ENCODE results near the gene TMEM204. TPM values are rescaled to one million over a fixed set of nuclear protein-coding genes. Genes with fewer than 3 reads are reported as not detected.

TMEM204 gene
- total RNA-seq, 4 donors from 2014 or later = 14.7 to 27.7 (median 22.1) TPM

DNA sequence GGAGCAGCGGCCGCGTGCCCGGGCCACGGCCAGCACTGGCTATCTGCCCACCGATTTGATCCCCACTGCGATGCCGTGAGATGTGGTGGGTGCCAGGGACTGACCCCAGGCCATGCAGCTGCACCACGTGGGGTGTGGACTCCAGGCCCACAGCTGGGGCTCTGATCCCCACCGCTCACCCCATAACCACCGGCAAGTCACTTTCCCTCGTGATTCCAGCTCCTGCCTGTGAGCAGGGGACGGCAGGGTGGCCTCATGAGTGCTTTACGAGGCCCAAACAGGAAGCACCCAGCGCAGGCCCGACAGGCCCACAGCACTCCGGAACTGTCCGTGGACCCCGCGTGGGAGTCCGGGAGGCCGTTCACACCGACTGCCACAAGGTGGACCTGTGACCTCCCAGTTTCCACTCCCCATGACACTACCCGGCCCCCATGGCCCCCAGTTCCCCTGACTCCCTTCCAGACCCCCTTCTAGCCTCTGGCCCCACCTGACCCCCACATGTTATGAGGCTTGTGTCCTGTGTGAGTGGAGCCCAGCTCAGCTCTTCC, 45.3 kb upstream of the TMEM204 start:
- peaks cover 6% of the 10 kb centered on the region in 2 donors for H3K4me1 ChIP-seq
- DNase-seq = no peak
- no peak overlapping the region for H3K4me3 ChIP-seq
- intact Hi-C loops (cut with DNase I; ENCODE audit: low total_unique reads) (no loop called here), in situ Hi-C loops (cut with MboI; ENCODE audit: low sequenced_read_pairs in 4 of 4) (no loop called here)
- ATAC-seq = no peak
- no peak for TF ChIP-seq POLR2A (IDR thresholded peaks at IDR 0.05)
- TF ChIP-seq, protein P1, sequence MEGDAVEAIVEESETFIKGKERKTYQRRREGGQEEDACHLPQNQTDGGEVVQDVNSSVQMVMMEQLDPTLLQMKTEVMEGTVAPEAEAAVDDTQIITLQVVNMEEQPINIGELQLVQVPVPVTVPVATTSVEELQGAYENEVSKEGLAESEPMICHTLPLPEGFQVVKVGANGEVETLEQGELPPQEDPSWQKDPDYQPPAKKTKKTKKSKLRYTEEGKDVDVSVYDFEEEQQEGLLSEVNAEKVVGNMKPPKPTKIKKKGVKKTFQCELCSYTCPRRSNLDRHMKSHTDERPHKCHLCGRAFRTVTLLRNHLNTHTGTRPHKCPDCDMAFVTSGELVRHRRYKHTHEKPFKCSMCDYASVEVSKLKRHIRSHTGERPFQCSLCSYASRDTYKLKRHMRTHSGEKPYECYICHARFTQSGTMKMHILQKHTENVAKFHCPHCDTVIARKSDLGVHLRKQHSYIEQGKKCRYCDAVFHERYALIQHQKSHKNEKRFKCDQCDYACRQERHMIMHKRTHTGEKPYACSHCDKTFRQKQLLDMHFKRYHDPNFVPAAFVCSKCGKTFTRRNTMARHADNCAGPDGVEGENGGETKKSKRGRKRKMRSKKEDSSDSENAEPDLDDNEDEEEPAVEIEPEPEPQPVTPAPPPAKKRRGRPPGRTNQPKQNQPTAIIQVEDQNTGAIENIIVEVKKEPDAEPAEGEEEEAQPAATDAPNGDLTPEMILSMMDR (IDR thresholded peaks at IDR 0.05 in 4 of 5, conservative IDR thresholded peaks at IDR 0.05 in 1 of 5) = no peak
- no peaks in the 10 kb centered on the region for H3K36me3 ChIP-seq
- H3K27me3 ChIP-seq = no peaks in the 10 kb centered on the region
- H3K9me3 ChIP-seq = no peaks in the 10 kb centered on the region
- H3K27ac ChIP-seq = no peak overlapping the region

DNA sequence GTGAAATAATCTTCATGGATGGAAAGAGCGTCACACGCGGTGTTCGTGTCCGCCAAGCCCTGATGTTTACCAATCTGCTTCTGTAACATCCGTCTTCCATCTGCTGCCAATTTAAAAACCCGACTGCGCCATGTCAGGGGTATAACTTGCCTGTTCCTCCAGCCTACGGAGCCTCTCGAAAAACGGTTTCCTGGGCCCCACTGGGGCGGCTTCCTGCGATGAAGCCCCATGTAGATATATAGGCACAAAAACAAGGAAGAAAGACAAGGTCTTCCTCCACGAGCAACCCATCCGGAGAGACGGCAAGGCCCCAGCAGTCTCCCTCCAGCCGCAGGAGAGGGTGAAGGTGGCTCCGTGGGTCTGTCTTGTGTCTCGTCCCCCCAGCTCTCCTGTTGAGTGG, 44.8 kb upstream of the TMEM204 start, which contains the start of gene PTX4:
TSS of gene PTX4 (minus strand) at position 326 of the 400 bp plus-strand sequence. CDS start at position 291, 35 bp downstream.
- in situ Hi-C loops (cut with MboI; ENCODE audit: low sequenced_read_pairs in 4 of 4) = no loop called here
- no peaks in the 10 kb centered on the region for H3K36me3 ChIP-seq
- intact Hi-C loops (cut with DNase I; ENCODE audit: low total_unique reads) = no loop called here
- no peaks in the 10 kb centered on the region for H3K9me3 ChIP-seq
- H3K27ac ChIP-seq = no peak within 1 kb of the TSS
- no peaks in the 10 kb centered on the region for H3K27me3 ChIP-seq
- H3K4me1 ChIP-seq = peaks cover 6% of the 10 kb centered on the region in 2 donors
- DNase-seq (no peak), ATAC-seq (no peak)
- no peak within 1 kb of the TSS for H3K4me3 ChIP-seq
- TF ChIP-seq, protein P1 (IDR thresholded peaks at IDR 0.05 in 4 of 5, conservative IDR thresholded peaks at IDR 0.05 in 1 of 5) = no peak
- no peak for TF ChIP-seq POLR2A (IDR thresholded peaks at IDR 0.05)

DNA sequence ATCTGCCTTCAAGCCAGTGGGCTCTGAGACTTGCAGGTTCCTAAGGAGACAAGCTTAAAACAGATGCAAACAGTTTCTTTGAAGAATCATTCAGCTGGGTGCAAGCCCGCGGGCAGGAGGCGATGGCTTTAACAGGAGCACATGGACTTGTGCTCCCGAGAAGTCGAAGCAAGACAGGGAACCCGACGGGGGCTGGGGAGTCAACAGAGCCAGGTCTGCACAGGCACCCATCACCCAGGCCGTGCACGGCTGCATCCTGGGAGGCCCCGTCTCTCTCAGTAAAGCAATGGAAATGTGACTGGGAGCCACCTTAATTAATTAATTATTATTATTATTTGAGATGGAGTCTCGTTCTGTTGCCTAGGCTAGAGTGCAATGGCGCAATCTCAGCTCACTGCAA, 44.4 kb upstream of the TMEM204 start:
- H3K36me3 ChIP-seq = no peaks in the 10 kb centered on the region
- peaks cover 6 to 9% of the 10 kb centered on the region in 2 donors for H3K4me1 ChIP-seq
- no peaks in the 10 kb centered on the region for H3K9me3 ChIP-seq
- TF ChIP-seq, protein P1 (IDR thresholded peaks at IDR 0.05 in 4 of 5, conservative IDR thresholded peaks at IDR 0.05 in 1 of 5) = no peak
- TF ChIP-seq POLR2A (IDR thresholded peaks at IDR 0.05) = no peak
- H3K4me3 ChIP-seq = no peak overlapping the region
- ATAC-seq (no peak), DNase-seq (no peak)
- intact Hi-C loops (cut with DNase I; ENCODE audit: low total_unique reads) (no loop called here), in situ Hi-C loops (cut with MboI; ENCODE audit: low sequenced_read_pairs in 4 of 4) (no loop called here)
- no peak overlapping the region for H3K27ac ChIP-seq
- H3K27me3 ChIP-seq = no peaks in the 10 kb centered on the region

DNA sequence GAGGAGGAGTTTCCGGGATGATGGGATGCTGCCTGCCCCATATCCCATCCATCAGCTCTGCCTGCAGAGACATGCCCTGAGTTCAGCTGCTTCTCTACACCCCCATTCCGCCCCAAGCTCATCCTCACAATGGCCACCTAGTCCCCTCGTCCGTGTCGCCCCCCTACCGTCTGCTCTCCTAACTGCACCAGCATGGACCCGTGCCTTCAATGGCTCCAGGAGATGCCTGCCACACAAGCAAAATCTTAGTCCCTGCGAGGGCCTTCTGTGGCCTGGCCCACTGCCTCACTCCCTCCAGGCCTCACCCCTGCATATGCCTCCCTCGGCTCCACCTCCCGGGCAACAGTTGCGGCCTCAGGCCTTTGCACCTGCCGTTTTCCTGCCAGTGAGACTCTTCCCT, 42.1 kb upstream of the TMEM204 start:
- intact Hi-C loops (cut with DNase I; ENCODE audit: low total_unique reads) = loop anchor here (5.0 to 10.0 kb wide), 5 partner anchors 56 to 213 kb away; partner anchors contain the start of genes CRAMP1, IFT140 and MAPK8IP3
- in situ Hi-C loops (cut with MboI; ENCODE audit: low sequenced_read_pairs in 4 of 4) = no loop called here
- H3K4me3 ChIP-seq = no peak overlapping the region
- peaks cover 15 to 20% of the 10 kb centered on the region in 2 donors for H3K4me1 ChIP-seq
- H3K27ac ChIP-seq = no peak overlapping the region
- DNase-seq = no peak
- TF ChIP-seq, protein P1 (IDR thresholded peaks at IDR 0.05 in 4 of 5, conservative IDR thresholded peaks at IDR 0.05 in 1 of 5) = no peak
- TF ChIP-seq POLR2A (IDR thresholded peaks at IDR 0.05) = no peak
- no peak for ATAC-seq
- H3K9me3 ChIP-seq = no peaks in the 10 kb centered on the region
- peaks cover 0 to 18% of the 10 kb centered on the region in 2 donors for H3K36me3 ChIP-seq
- H3K27me3 ChIP-seq = no peaks in the 10 kb centered on the region
